GM19240 (cell line): ENCODE measurements around the gene C2CD4C.
"Not testable (repeated sequence)": the region's sequence is repeated elsewhere in the genome, so short reads cannot be mapped to it uniquely, and the experiment has no call there.

Source experiments
- DNase-seq: peaks from one replicate; pipeline ENCODE4 v3.0.0; 2011; ENCODE audit warnings: low spot score; ENCODE audit not compliant: insufficient read length

C2CD4C gene

DNA sequence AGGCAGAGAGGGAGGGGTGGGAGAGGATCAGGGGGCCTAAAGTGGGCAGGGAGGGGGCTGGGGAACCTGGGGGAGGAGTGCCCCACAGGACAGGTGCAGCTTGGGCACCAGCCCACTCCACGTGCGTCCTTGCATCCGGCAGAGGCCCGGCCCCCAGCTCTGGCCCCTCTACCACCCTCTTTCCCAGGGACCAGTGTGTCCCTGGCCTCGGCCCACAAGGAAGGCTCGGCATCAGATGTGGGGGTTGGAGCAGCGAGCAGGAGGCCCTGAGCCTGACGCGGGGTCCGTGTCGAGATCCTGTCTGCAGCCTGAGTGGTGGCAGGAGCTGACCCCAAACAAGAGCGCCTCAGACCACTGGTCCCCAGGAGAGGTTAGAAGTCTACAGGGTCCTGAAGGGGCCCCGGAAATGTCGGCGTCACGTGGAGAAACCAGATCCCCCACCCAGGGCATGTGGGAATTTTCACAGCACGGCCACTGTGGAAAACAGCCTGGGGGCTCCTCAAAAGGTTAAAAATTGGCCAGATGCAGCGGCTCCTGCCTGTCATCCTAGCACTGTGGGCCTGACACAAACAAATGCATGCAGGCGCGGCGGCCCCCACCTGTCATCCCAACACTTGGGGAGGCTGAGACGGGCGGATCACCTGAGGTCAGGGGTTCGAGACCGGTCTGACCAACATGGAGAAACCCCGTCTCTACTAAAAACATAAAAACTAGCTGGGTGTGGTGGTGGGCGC, 30.4 kb upstream of the C2CD4C start:
- DNase-seq: no peak

GRCh38 chr19:438416-438958, 29.5 kb upstream of the C2CD4C start:
- no peak for DNase-seq

DNA sequence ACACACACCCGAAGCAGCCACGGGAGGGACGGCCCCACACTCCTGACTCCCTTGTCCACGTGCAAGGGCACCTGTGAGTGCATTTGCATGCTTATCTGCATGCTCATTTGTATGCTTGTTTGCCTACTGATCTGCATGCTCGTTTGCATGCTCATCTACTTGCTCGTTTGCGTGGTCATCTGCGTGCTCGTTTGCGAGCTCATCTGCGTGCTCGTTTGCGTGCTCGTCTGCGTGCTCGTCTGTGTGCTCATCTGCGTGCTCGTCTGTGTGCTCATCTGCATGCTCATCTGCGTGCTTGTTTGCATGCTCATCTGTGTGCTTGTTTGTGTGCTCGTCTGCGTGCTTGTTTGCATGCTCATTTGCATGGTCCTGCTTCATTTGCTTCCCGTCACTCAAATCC, 28.1 kb upstream of the C2CD4C start:
- no peak for DNase-seq

DNA sequence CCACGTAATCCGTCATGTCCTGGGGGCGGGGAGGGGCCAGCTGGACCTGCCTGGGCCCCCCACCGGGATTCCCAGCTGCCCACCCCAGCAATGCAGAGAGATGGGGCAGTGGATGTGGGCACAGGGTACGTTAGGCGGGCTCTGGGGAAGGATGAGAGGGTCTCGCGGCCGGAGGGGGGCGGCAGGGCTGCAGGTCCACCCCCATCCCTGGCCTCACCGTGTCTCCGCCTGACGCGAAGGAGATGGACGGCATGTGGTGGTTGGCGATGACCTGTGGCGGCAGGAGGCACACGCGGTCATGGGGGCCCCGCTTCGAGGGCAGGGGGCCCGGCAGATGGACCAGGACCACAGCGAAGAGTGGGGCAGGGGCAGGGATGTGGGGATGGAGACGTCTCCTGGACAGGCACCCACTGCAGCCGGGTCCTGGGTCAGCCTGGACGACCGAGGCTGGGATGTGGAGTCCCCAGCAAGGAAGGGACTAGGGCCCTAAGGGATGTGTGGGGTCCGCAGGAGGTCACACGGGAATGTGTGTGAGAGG, 27.5 kb upstream of the C2CD4C start:
- no peak for DNase-seq

DNA sequence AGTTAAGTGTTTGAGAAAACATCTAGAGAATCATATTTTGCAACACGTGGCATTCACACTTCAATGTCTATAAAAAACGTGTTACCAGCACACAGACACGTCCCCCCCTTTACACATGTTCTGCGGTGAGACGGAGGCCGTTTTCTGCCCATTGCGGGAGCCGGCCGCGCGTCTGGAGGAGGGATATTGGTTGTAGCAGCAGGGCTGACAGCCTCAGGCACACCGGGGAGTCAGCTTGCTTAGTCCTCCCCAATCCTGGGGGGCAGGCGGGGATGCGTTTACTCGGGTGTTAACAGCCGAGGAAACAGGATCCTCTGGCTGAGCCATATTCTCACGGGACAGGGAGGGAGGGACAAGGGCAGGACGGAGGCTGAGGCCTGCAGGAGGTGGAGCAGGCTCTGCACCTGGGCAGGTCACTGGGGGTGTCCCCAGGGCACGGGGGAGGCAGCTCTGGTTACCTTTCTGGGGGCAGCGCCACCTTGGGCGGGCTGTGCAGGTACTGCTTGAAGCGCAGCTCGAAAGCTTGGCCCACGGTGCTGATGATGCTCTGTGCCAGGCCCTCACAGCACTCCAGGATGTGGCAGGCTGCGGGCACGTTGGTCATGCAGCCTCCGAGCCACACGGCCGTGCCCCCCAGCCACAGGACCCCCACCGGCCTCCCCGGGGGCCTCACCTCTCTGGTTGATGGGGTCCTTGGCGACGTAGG, 26.9 kb upstream of the C2CD4C start:
- DNase-seq: no peak

- DNase-seq: no peak
Measured at GRCh38 chr19:435056-435706, 26.2 kb upstream of the C2CD4C start.

- DNase-seq: no peak
Measured at GRCh38 chr19:434152-434960, 25.4 kb upstream of the C2CD4C start.

DNA sequence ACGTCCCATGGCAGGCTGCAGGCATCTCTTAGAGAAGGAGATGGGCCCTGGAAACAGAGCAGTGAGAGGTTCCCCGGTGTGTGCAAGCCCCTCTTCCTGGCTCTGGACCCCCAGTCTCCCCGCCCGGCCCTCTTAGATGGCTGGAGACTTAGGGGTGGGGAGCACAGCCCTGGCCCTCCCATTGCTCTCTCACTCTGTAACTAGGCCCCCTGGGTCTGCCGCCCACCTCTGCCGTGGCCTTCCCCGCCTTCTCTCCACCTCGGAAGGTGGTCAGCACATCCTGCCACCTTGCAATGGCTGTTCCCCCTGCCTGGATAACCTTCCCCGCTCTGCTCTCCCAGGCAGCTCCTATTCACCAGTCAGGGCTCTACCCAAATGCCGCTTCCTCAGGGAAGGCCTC, 21.8 kb upstream of the C2CD4C start:
- no peak for DNase-seq

GRCh38 chr19:428149-428548, 19.2 kb upstream of the C2CD4C start:
- DNase-seq: no peak

GRCh38 chr19:427675-428074, 18.7 kb upstream of the C2CD4C start:
- DNase-seq: not testable (repeated sequence)

- DNase-seq: no peak
Measured at GRCh38 chr19:426725-427445, 17.9 kb upstream of the C2CD4C start.

- DNase-seq: no peak
Measured at GRCh38 chr19:425056-425455, 16.1 kb upstream of the C2CD4C start.

DNA sequence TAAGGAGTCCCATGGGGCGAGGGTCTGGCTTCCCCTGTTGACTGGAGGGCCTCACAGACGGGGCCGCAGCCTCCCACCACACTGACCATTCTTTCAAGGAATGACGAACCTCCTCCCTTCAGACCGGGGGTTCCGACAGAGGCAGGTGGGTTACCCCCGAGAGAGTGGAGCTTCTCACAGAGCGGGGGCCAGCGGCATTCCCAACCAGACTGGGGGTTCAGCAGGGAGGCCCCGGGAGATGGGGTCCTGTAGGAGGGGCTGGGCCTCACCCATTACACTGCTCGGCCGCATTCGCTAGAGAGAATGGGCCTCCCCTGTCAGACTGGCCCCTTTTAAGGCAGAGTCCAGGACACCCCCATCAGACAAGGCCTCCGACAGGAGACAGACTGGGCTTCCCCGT, 15.6 kb upstream of the C2CD4C start:
- no peak for DNase-seq

- DNase-seq: no peak
Measured at GRCh38 chr19:423691-424466, 14.9 kb upstream of the C2CD4C start.

GRCh38 chr19:422917-423226, 13.9 kb upstream of the C2CD4C start:
- DNase-seq: not testable (repeated sequence)

DNA sequence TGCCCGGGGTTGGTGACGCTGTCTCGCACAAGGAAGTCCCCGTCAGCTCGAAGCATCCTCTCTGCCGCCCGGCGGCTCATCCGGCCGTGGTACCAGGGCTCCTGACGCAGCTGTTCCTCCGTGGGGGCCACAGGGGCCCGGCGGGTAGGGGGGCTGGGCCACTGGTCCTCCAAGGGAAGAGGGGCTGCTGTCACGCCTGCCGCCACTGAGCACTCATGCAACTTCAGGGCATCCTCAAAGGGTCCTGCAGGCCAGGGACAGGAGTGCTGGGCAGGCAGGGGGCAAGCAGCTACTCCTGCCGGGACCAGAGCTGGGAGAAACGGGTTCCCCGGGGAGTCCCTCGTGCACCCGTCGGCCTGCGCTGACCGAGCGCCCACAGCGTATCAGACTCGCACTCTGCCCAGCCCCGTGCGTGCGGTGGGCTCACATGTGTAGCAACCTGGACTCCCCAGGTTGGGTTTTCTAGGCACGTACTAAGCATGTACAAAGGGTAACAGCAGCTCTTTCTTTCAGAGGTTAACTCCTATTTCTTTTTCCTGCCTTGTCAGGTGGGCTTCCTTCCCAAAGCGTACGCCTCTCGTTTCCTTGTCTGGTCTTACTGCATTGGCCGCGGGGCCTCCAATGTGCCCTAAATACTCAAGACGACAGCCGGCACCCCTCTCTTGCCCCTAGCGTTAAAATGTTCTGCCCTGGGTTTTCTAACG, 13.4 kb upstream of the C2CD4C start:
- DNase-seq: no peak

DNA sequence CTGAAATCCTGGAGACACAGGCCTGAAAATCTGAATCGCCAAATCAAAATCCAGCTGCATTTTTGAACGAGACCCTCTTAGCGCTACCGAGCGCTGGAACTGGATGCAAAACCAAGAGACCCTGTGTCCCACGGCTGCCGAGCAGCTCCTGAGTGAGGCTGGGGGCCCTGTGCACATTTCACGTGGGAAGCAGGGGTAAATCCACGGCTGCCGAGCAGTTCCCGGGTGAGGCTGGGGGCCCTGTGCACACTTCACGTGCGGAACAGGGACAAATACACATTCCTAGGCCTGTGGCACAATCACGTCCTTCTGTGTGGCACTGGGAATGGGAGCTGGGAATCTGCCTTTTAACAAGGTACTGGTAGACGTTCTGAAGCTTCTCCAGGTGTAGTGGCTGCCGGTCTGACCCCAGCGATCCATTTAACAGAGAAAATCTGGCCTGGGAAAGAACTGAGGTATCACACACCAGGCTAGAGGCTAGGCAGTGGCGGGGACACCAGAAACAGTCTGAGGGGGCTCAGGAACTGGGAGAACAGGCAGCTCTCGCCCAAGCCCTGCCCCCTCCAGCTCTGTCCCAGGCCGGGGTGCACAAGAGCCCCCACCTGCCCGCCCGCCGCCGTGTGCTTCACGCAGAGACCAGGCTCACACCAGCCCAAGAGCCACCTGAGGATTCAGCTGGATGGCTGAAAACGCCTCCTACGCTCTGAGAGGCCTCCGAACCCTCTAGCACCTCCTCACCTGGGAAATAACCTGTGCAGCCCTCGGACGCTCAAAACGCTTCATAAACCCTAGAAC, 11.0 kb upstream of the C2CD4C start:
- DNase-seq: no peak
